Ovary (tissue), 9 donors: ENCODE data around the gene TCERG1L. TPM values are rescaled to one million over a fixed set of nuclear protein-coding genes. Genes with fewer than 3 reads are reported as not detected.
A peak's percentile ranks its signal among the peaks of the same experiment; 100 is the strongest.

Experiments
- DNase-seq, 5 donors: peaks; one replicate each; pipeline ENCODE4 v3.0.0-alpha.2; 2019 to 2020
- H3K27ac ChIP-seq, 2 donors: fragments of 200-600 bp; one replicate each; pipeline versions ENCODE4 v1.5.1 to v1.8.0; 2019 to 2022
- H3K27me3 ChIP-seq: fragments of 200-600 bp; one replicate; pipeline ENCODE4 v1.8.0; 2022
- H3K36me3 ChIP-seq: fragments of 200-600 bp; sonication (generic); one replicate; pipeline ENCODE4 v1.5.1; 2019
- H3K4me1 ChIP-seq: one replicate; pipeline ENCODE4 v1.8.1; 2013; ENCODE audit warnings: mild to moderate bottlenecking, moderate library complexity; ENCODE audit not compliant: insufficient read depth
- H3K4me3 ChIP-seq: fragments of 200-600 bp; sonication (generic); one replicate; pipeline ENCODE4 v1.5.1; 2017
- H3K9me3 ChIP-seq, 2 donors: fragments of 200-600 bp in 1 of 2; sonication (generic) in 1 of 2; one replicate each; pipeline versions ENCODE4 v1.5.1 to v1.8.1; 2013 to 2019; ENCODE audit warnings: mild to moderate bottlenecking in 1 of 2, moderate library complexity in 1 of 2
- EP300 ChIP-seq: sonication (generic); formaldehyde crosslinking; IDR thresholded peaks from one replicate; pipeline ENCODE4 v1.6.1; 2017; ENCODE audit warnings: antibody characterized with exemption
- POLR2A ChIP-seq: fragments of 450-650 bp; IDR thresholded peaks from one replicate; pipeline ENCODE4 v1.6.1; 2017; ENCODE audit warnings: antibody characterized with exemption, mild to moderate bottlenecking, moderate library complexity
- WGBS, 3 donors: extraction: QIAGEN DNeasy Blood & Tissue Kit in 1 of 3; methylation state at CpG; one replicate each; pipeline versions ENCODE4 v1.1.5 to v1.1.7; 2013 to 2017; 5-methylcytosine and 5-hydroxymethylcytosine counted together
- intact Hi-C, 4 donors: fragments of 100-400 bp; cut with DNase I; formaldehyde crosslinking; loops; one replicate each; pipeline versions ENCODE4 v1.11.0 to v1.15.1; 2022 to 2023
- polyA plus RNA-seq, 2 donors: library from polyadenylated mRNA; stranded (reverse); fragments of 200-250 nt in 1 of 2; fragments of 350-450 nt in 1 of 2; fragmentation: Illumina TruSeq in 1 of 2; extraction: RNeasy Lipid Tissue Mini Kit (QIAGEN cat#74804) in 1 of 2; gene quantifications; one replicate each; pipeline ENCODE4 v1.2.3, GENCODE V29; 2013 to 2014
- total RNA-seq, 7 donors: library from RNA; depleted of rRNA in 2 of 7; stranded (reverse); fragments of >200 nt in 2 of 7; fragmentation: NEBNext Ultra II Directional in 3 of 7; extraction: Animal tissue kit (Norgen Biotek cat#: 25700) in 3 of 7; gene quantifications; one replicate each; pipeline versions ENCODE4 v1.1.0 to v1.2.4, GENCODE V29; 2016 to 2023
- TF ChIP-seq, protein P1 (sequence below), 3 donors: fragments of 450-650 bp in 2 of 3; fragments of 200-600 bp in 1 of 3; IDR thresholded peaks; one replicate each; pipeline versions ENCODE4 v1.5.1 to v1.8.0; 2016 to 2022; ENCODE audit warnings: antibody characterized with exemption in 3 of 3, mild to moderate bottlenecking in 1 of 3
- donor health status: DM: no; HTN: no; CAD: no; lungs with moderate emphysema.
- donor health status: DM: no; HTN: no; CAD: no.
- donor health status: Bipolar disorder and iron deficiency.
- donor health status: DM: yes; HTN: yes; CAD: no.
- donor health status: DM: no; HTN: no; CAD: no.
- donor health status: DM: yes; HTN: yes; CAD: no.

TCERG1L gene
- total and polyA plus RNA-seq, 9 donors, result 1.1 to 8.0 (median 1.8) TPM

DNA sequence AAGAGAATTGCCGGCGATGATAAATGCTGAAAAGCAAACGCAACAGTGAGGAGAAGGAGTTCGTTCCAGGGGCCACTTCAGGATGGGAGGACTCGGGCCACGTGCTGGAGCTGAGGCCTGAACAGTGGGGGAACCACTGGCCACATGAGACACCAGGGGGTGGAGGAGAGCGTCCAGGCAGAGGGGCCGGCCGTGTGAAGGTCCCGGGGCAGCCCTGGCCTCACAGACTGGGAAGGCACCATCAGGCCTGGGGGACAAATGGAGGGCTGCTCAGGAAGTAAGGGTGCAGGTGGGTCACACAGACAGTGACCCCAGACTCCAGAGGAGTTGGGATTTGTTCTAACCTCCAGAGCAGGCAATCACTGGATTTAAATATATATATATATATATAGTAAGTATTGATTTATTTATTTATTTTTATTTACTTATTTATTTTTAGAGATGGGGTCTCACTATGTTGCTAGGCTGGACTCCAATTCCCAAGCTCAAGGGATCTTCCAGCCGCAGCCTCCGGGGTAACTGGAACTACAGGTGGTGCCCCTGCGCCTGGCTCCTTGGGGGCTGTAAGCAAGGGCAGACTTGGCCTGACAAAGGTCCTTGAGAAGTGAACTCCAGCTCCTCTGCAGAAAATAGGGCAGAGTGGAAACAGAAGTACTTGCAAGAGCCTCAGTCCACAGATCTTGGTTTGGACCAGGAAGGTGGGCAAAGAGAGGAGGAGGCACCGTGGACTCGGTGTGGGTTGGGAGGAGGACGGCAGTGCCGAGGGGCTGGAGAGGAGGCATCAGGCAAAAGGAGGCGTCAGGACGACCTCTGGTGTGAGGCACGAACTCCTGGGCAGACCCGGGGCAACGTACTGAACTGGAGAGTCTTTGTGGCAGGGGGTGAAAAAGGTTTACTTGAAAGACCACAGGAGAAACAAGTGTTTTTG, 57.3 kb downstream of the TCERG1L start:
- no peak for DNase-seq

DNA sequence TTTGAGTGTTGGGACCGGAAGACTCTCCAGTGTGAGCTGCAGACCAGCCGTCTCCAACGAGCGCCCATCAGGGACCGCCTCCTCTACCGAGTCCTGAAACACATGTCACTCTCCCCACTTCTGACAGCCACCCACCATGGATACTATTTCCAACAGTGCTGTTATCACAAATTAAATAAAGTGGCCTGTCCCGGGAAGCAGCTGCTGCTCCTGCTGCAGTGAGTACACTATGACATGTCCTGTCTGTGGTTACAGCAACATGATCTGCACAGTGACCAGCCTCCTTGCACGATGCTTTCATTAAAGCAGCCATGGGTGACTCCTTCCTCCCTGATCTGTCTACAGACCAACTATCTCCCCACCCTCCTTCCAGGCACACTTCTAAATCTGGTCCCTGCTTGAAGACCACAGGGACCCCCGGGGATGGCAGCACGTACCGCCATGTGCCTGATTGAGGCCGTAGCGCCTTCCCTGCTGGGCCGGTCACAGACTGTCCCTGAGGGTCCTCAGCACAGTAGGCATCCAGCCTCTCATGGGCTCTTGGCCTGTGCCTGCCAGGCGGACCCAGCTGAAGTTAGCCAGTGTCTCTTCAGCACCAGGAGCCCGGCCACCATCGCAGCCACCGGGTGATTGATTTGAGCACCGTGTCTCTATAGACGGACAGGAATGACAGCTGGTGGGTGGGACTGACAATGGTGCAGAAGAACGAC, 58.8 kb downstream of the TCERG1L start:
- H3K27ac ChIP-seq, result no peak overlapping the region
- no peaks in the 10 kb centered on the region for H3K36me3 ChIP-seq
- H3K9me3 ChIP-seq, result no peaks in the 10 kb centered on the region
- intact Hi-C loops, result loop anchor here in 1 of 4 donors (5.0 kb wide), 1 partner anchor 1105 kb away; no protein-coding TSS in a partner anchor
- no peaks in the 10 kb centered on the region for H3K27me3 ChIP-seq
- 89 to 93% (median 90%) methylated on average over 21 of the region's 21 CpGs for WGBS, 3 donors
- H3K4me3 ChIP-seq, result no peak overlapping the region
- no peaks in the 10 kb centered on the region for H3K4me1 ChIP-seq
- TF ChIP-seq POLR2A (no peak), EP300 (no peak)
- TF ChIP-seq, protein P1, sequence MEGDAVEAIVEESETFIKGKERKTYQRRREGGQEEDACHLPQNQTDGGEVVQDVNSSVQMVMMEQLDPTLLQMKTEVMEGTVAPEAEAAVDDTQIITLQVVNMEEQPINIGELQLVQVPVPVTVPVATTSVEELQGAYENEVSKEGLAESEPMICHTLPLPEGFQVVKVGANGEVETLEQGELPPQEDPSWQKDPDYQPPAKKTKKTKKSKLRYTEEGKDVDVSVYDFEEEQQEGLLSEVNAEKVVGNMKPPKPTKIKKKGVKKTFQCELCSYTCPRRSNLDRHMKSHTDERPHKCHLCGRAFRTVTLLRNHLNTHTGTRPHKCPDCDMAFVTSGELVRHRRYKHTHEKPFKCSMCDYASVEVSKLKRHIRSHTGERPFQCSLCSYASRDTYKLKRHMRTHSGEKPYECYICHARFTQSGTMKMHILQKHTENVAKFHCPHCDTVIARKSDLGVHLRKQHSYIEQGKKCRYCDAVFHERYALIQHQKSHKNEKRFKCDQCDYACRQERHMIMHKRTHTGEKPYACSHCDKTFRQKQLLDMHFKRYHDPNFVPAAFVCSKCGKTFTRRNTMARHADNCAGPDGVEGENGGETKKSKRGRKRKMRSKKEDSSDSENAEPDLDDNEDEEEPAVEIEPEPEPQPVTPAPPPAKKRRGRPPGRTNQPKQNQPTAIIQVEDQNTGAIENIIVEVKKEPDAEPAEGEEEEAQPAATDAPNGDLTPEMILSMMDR (IDR thresholded peaks at IDR 0.05), result no peak
- DNase-seq, result no peak

More for the DNA sequence above, 57.3 kb downstream of the TCERG1L start:
- intact Hi-C loops, result loop anchor here in 1 of 4 donors (5.0 kb wide), 1 partner anchor 1103 kb away; no protein-coding TSS in a partner anchor
- TF ChIP-seq, protein P1 (IDR thresholded peaks at IDR 0.05), result no peak
- no peak for TF ChIP-seq POLR2A
- TF ChIP-seq EP300, result no peak
- Histone ChIP-seq H3K27me3 (no peaks in the 10 kb centered on the region), H3K4me3 (no peak overlapping the region), H3K4me1 (no peaks in the 10 kb centered on the region), H3K9me3 (no peaks in the 10 kb centered on the region), H3K27ac (no peak overlapping the region), H3K36me3 (no peaks in the 10 kb centered on the region)
- WGBS, 3 donors, result 93 to 95% (median 93%) methylated on average over 22 of the region's 22 CpGs

DNA sequence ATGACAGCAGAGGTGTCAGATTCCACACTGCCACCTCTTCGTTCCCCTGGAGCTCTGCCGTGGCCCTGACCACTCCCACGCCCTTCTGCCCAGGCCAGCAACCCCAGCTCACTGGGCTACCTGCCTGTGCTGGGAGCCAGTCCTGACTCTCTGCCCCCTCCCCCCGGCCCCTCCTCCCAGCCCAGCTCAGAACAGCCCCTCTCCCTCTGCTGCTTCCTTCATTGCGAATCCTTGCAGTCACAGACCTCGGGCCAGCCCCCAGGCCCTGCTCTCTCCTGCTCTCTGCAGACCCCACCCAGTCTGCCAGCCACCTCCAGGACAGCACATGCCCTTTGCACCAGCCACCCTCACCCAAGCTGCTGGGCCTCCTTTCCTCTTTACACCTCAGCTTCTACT, 60.4 kb downstream of the TCERG1L start:
- Histone ChIP-seq H3K27ac (no peak overlapping the region), H3K4me1 (no peaks in the 10 kb centered on the region), H3K4me3 (no peak overlapping the region), H3K9me3 (no peaks in the 10 kb centered on the region), H3K27me3 (no peaks in the 10 kb centered on the region), H3K36me3 (no peaks in the 10 kb centered on the region)
- TF ChIP-seq, protein P1 (IDR thresholded peaks at IDR 0.05), result no peak
- TF ChIP-seq EP300, result no peak
- TF ChIP-seq POLR2A, result no peak
- intact Hi-C loops, result loop anchor here in 1 of 4 donors (5.0 kb wide), 1 partner anchor 1106 kb away; no protein-coding TSS in a partner anchor
- 59 to 82% (median 66%) methylated on average over 5 to 6 of the region's 6 CpGs for WGBS, 3 donors
- no peak for DNase-seq

DNA sequence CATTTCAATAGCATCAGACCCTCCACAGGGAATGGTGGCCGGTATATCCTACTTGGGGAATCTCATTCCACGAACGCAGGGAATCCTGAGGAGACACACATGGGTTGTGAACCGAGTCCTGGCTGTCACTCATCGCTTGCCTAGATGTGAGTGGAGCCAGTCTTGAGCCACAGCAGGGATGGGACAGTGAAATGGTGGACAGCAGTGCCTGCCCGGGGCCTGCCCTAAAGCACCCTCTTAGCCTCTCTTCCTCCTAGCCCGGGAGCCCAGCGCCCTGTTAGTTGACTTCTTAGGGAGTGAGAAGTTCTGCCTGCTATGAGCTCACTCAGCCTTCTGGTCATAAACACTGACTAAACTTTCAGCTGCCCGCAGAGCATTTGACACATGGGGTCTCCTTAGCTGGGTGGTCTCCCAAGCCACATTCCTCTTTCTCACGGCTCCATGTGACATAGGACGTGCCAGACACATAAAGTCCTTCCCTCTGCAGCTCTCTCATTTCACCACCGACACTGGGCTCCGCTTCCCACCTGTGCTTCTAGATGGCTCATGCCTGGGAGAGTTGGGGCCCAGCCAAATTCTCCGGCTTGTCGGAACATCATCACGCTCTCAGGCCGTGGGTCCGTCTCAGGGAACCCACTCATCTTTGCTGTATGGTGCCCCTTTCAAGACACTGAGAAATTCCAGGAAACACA, 60.9 kb downstream of the TCERG1L start:
- Histone ChIP-seq H3K27me3 (no peaks in the 10 kb centered on the region), H3K27ac (no peak overlapping the region), H3K36me3 (no peaks in the 10 kb centered on the region), H3K4me1 (no peaks in the 10 kb centered on the region), H3K9me3 (no peaks in the 10 kb centered on the region), H3K4me3 (no peak overlapping the region)
- TF ChIP-seq, protein P1 (IDR thresholded peaks at IDR 0.05), result no peak
- TF ChIP-seq EP300, result no peak
- TF ChIP-seq POLR2A, result no peak
- DNase-seq, result peak in 1 of 5 donors; percentile 26
- intact Hi-C loops, result loop anchor here in 1 of 4 donors (5.0 kb wide), 1 partner anchor 1107 kb away; no protein-coding TSS in a partner anchor
- WGBS, 3 donors, result 66 to 82% (median 67%) methylated on average over 18 of the region's 18 CpGs
